Panc1 (cell line): ENCODE data around the gene SRBD1. TPM values are rescaled to one million over a fixed set of nuclear protein-coding genes. Genes with fewer than 3 reads are reported as not detected.

Experiments
- ATAC-seq: fragments of 200-7000 bp; cut with Tn5 transposase; 2 replicates; pipeline ENCODE4 v1.9.1; 2020; ENCODE audit warnings: mild to moderate bottlenecking, moderate library complexity
- BruUV-seq: library from RNA; stranded (reverse); fragments of 400-500 nt; replicated peaks from 2 replicates; lab custom pipeline; 2021; lab: Mats Ljungman, UMichigan
- CTCF ChIA-PET: fragments of 300-600 bp; sonication (Branson Sonifier 250); formaldehyde crosslinking; loops from one replicate; lab custom pipeline; 2022; ENCODE audit warnings: antibody characterized with exemption; lab: Charles Lee
- POLR2A ChIA-PET: fragments of 300-600 bp; sonication (Branson Sonifier 250); formaldehyde crosslinking; loops from one replicate; lab custom pipeline; 2022; ENCODE audit warnings: antibody characterized with exemption; lab: Charles Lee
- DNase-seq: peaks from one replicate; pipeline ENCODE4 v3.0.0-alpha.2; 2010; ENCODE audit warnings: low read depth, low spot score
- H3K27ac ChIP-seq: 2 replicates; pipeline ENCODE4 v1.5.1; 2011; ENCODE audit warnings: mild to moderate bottlenecking, low read length, inconsistent platforms
- H3K27me3 ChIP-seq: fragments of 200-500 bp; sonication (Bioruptor generic); 2 replicates; pipeline ENCODE4 v1.6.0; 2014; ENCODE audit warnings: low read length, inconsistent platforms; ENCODE audit not compliant: control insufficient read depth, insufficient read depth
- H3K36me3 ChIP-seq: fragments of 200-500 bp; sonication (Bioruptor generic); 2 replicates; pipeline ENCODE4 v1.5.1; 2014; ENCODE audit warnings: inconsistent platforms, mild to moderate bottlenecking, low read length, moderate library complexity; ENCODE audit not compliant: control insufficient read depth, insufficient read depth
- H3K4me1 ChIP-seq: 2 replicates; pipeline ENCODE4 v1.5.1; 2011; ENCODE audit warnings: inconsistent platforms, mild to moderate bottlenecking, low read length, moderate library complexity; ENCODE audit not compliant: control insufficient read depth, insufficient read depth
- H3K4me3 ChIP-seq, 2 experiments: 2 replicates each; pipeline ENCODE4 v1.5.1; 2011 to 2012; ENCODE audit warnings: low read depth in 2 of 2, low read length in 2 of 2, mild to moderate bottlenecking in 2 of 2, inconsistent platforms in 1 of 2, moderate library complexity in 1 of 2
- H3K9me3 ChIP-seq: fragments of 200-500 bp; sonication (Bioruptor generic); 2 replicates; pipeline ENCODE4 v1.5.1; 2014; ENCODE audit warnings: low read depth, mild to moderate bottlenecking, inconsistent platforms, low read length, moderate library complexity; ENCODE audit not compliant: control insufficient read depth, insufficient read depth
- CTCF ChIP-seq: fragments of 450-650 bp; IDR thresholded peaks from 2 replicates; pipeline ENCODE4 v1.5.1; 2017; ENCODE audit warnings: mild to moderate bottlenecking
- POLR2AphosphoS5 ChIP-seq: IDR thresholded peaks from 2 replicates; pipeline ENCODE4 v1.6.1; 2012; ENCODE audit warnings: mild to moderate bottlenecking, low read depth, low read length, moderate library complexity
- REST ChIP-seq, 2 experiments: IDR thresholded peaks; 2 replicates each; pipeline ENCODE4 v1.6.1; 2011 to 2012; ENCODE audit warnings: low read depth in 2 of 2, control low read depth in 1 of 2, low read length in 1 of 2, mild to moderate bottlenecking in 1 of 2, moderate library complexity in 1 of 2; ENCODE audit not compliant: insufficient read depth in 1 of 2
- SIN3A ChIP-seq: IDR thresholded peaks from 2 replicates; pipeline ENCODE4 v1.6.1; 2012; ENCODE audit warnings: low read depth, mild to moderate bottlenecking, low read length, moderate library complexity, borderline replicate concordance; ENCODE audit not compliant: insufficient read depth
- TCF7L2 ChIP-seq: IDR thresholded peaks from 2 replicates; pipeline ENCODE4 v1.6.1; 2011; ENCODE audit warnings: mild to moderate bottlenecking, low read depth, low read length, inconsistent platforms
- in situ Hi-C: cut with HindIII; loops from 2 replicates; pipeline ENCODE4 v1.10.0; 2016; ENCODE audit warnings: low sequenced_read_pairs, low pct_unique_long_range_greater_than_20kb
- intact Hi-C: fragments of 100-400 bp; cut with micrococcal nuclease; formaldehyde crosslinking; loops from one replicate; pipeline ENCODE4 v1.10.0; 2022; ENCODE audit not compliant: unreplicated experiment
- total RNA-seq: library from RNA; stranded (reverse); gene quantifications from one replicate; pipeline ENCODE4 v1.2.1, GENCODE V29; 2021; ENCODE audit not compliant: unreplicated experiment

The SRBD1 gene
- total RNA-seq, 1 experiment from 2014 or later = 9.7 TPM

- ChIA-PET POLR2A (no interaction called here), CTCF (no interaction called here)
- no TSS peak for BruUV-seq
- no peak overlapping the region for H3K27ac ChIP-seq
- H3K4me3 ChIP-seq = no peak overlapping the region
- ATAC-seq = no peak; the same call in 1 of the 2 replicates
- TF ChIP-seq TCF7L2 (no peak), SIN3A (no peak), REST (IDR thresholded peaks at IDR 0.05; ENCODE audit: insufficient read depth in 1 of 2, low read depth in 2 of 2, low read length in 1 of 2) (no peak)
- no peaks in the 10 kb centered on the region for H3K27me3 ChIP-seq
- intact Hi-C loops (no loop called here), in situ Hi-C loops (no loop called here)
- H3K4me1 ChIP-seq = no peaks in the 10 kb centered on the region
- no peak for DNase-seq
- H3K36me3 ChIP-seq = no peaks in the 10 kb centered on the region
- peaks cover 19% of the 10 kb centered on the region; the same call in 1 of the 2 replicates for H3K9me3 ChIP-seq
These were observed 70.1 kb downstream of the SRBD1 start for GRCh38 chr2:45540942-45541341.

- intact Hi-C loops (no loop called here), in situ Hi-C loops (no loop called here)
- Histone ChIP-seq H3K36me3 (no peaks in the 10 kb centered on the region), H3K4me1 (no peaks in the 10 kb centered on the region), H3K27me3 (no peaks in the 10 kb centered on the region), H3K4me3 (no peak overlapping the region), H3K9me3 (no peaks in the 10 kb centered on the region), H3K27ac (no peak overlapping the region)
- BruUV-seq = no TSS peak
- CTCF ChIA-PET = no interaction called here
- DNase-seq (no peak), ATAC-seq (no peak)
- POLR2A ChIA-PET = no interaction called here
- TF ChIP-seq CTCF (no peak), TCF7L2 (no peak), POLR2AphosphoS5 (no peak)
These were observed 77.3 kb downstream of the SRBD1 start for GRCh38 chr2:45533771-45534170.

- Histone ChIP-seq H3K4me3 (no peak overlapping the region), H3K9me3 (no peaks in the 10 kb centered on the region), H3K27me3 (no peaks in the 10 kb centered on the region), H3K36me3 (no peaks in the 10 kb centered on the region), H3K4me1 (no peaks in the 10 kb centered on the region), H3K27ac (no peak overlapping the region)
- no TSS peak for BruUV-seq
- in situ Hi-C loops (no loop called here), intact Hi-C loops (no loop called here)
- TF ChIP-seq TCF7L2 = no peak
- no peak for TF ChIP-seq POLR2AphosphoS5
- no peak for TF ChIP-seq CTCF
- TF ChIP-seq SIN3A = no peak
- no peak for TF ChIP-seq REST (IDR thresholded peaks at IDR 0.05; ENCODE audit: insufficient read depth in 1 of 2, low read depth in 2 of 2, low read length in 1 of 2)
- ChIA-PET CTCF (no interaction called here), POLR2A (no interaction called here)
- ATAC-seq (no peak), DNase-seq (no peak)
These were observed 78.9 kb downstream of the SRBD1 start for GRCh38 chr2:45532181-45532580.
